ENCODE results near the gene AMH.

GRCh38 chr19:2246014-2246620, 3.0 kb upstream of the AMH start:
- TF ChIP-seq CTCF (IDR thresholded peaks at IDR 0.05) (no peak), EZH2phosphoT487 (IDR thresholded peaks at IDR 0.05) (no peak)
